Astrocyte of the cerebellum (primary cell): ENCODE measurements around the gene PDE3B.
A peak's percentile ranks its signal among the peaks of the same experiment; 100 is the strongest.
"Not testable (repeated sequence)": the region's sequence is repeated elsewhere in the genome, so short reads cannot be mapped to it uniquely, and the experiment has no call there.

Experiments
- DNase-seq: peaks from one replicate; pipeline ENCODE4 v3.0.0-alpha.2; 2011; ENCODE audit warnings: low read depth
- H3K4me3 ChIP-seq: 2 replicates; pipeline ENCODE4 v1.5.1; 2011; ENCODE audit warnings: mild to moderate bottlenecking, low read depth, low read length, moderate library complexity
- CTCF ChIP-seq: IDR thresholded peaks from 2 replicates; pipeline ENCODE4 v1.5.1; 2012; ENCODE audit warnings: low read length, low read depth, moderate library complexity, mild to moderate bottlenecking; ENCODE audit errors: missing control alignments
- in situ Hi-C: cut with HindIII; loops from 2 replicates; pipeline ENCODE4 v1.10.0; 2017; ENCODE audit warnings: low sequenced_read_pairs

PDE3B gene

DNA sequence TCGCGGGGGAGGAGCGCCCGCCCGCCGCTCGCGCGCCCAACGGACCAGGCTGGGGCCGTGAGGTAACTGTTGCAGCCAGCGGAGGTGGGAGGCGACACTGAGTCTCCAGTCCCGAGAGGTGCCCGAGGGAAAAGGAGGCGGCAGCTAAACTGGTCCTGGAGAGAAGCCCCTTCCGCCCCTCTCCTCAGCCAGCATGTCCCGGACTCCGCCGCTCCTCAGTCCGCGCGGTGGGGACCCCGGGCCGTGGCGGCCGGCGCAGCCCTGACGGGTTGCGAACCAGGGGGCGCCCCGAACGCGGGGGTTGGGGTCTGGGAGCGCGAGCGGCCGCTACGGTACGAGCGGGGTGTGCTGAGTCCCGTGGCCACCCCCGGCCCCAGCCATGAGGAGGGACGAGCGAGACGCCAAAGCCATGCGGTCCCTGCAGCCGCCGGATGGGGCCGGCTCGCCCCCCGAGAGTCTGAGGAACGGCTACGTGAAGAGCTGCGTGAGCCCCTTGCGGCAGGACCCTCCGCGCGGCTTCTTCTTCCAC is at the start of gene PDE3B:
PDE3B (plus strand) TSS at position 108 of the 529 bp plus-strand sequence; CDS start at position 380, 272 bp downstream.
- peak within 1 kb of the TSS; percentile 77 for H3K4me3 ChIP-seq
- no peak for TF ChIP-seq CTCF

GRCh38 chr11:14595261-14595660 is 48.3 kb upstream of the PDE3B start:
- in situ Hi-C loops, result not testable (repeated sequence)

More for the DNA sequence above, at the start of gene PDE3B:
- DNase-seq, result no peak
- in situ Hi-C loops, result no loop called here

DNA sequence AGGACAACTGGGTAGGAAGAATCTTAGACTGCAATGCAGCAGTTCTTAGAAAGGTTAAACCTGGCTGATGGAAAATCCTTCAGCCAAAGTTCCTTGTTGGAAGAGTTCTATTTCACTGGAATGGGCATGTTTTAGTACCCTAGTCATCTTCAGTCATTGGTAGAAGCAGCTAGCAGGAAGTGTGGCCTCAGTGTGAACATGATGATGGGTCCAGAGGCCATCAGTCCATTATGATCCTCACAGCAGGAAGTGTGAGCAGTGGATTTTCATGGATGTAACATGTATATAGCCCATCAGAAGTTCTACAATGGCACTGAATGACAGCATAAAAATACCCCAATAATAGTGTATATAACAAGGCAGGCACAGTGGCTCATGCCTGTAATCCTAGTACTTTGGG is 35.9 kb upstream of the PDE3B start:
- H3K4me3 ChIP-seq, result no peak overlapping the region
- DNase-seq, result no peak
- in situ Hi-C loops, result no loop called here
- no peak for TF ChIP-seq CTCF

More at GRCh38 chr11:14595261-14595660, 48.3 kb upstream of the PDE3B start:
- H3K4me3 ChIP-seq, DNase-seq: not testable (repeated sequence)

DNA sequence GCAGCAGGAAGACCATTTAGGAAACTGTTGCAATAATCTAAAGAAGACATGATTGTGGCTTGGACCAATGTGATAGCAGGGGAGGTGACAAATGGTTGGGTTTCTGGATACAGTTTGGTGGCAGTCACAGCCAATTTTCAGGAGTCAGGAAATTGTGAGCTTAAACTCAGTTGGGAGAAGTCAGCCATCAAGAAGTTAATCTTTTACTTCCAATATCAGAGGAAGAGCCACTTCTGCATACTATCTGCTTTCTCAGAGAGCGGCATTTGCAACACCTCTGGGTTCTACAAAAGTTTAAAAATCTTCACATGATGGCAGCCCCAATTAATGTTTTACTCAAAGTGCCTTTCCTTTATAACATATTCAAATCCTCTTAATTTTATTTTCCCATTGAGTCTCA is 33.7 kb upstream of the PDE3B start:
- H3K4me3 ChIP-seq, result no peak overlapping the region
- TF ChIP-seq CTCF, result no peak
- DNase-seq, result no peak
- in situ Hi-C loops, result no loop called here

DNA sequence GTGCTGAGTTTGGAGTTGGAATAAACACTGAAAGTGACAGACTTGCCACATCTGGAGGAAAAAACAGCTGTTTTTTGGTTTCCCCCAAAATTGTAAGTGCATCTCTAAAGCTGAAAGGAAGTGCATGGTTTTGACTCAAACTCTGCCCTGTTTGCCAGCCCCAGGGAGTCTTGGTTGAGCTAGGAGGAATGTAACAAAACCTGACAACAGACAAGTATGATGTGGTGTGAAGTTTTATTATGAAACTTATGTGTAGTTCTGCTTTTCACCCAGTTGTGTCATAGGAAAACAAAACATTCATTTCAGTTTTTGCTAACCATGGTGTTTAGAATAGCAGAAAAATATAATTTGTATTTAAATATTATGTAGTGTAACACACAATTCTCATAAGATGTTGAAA is 31.7 kb upstream of the PDE3B start:
- no peak for DNase-seq
- in situ Hi-C loops, result no loop called here
- H3K4me3 ChIP-seq, result no peak overlapping the region
- no peak for TF ChIP-seq CTCF

DNA sequence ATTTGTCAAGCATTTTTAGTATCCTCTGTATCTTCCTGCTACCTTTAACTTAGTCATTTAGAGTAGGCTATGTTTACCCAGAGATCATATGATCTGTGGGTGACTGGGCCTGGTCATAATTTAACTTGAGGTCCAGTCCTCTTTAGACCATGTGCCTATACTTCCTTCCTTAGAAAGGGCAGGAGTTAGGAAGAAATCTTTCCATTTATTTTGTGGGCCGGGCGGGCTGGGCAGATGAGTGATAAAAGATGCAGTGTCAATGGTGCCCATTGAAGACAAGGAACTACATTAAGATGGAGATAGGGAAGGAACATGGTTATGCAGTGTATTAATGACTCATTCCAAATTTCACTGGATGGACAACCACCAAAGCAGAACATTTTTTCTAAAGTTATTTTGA is 30.9 kb upstream of the PDE3B start:
- no peak for TF ChIP-seq CTCF
- H3K4me3 ChIP-seq, result no peak overlapping the region
- no peak for DNase-seq
- in situ Hi-C loops, result no loop called here

DNA sequence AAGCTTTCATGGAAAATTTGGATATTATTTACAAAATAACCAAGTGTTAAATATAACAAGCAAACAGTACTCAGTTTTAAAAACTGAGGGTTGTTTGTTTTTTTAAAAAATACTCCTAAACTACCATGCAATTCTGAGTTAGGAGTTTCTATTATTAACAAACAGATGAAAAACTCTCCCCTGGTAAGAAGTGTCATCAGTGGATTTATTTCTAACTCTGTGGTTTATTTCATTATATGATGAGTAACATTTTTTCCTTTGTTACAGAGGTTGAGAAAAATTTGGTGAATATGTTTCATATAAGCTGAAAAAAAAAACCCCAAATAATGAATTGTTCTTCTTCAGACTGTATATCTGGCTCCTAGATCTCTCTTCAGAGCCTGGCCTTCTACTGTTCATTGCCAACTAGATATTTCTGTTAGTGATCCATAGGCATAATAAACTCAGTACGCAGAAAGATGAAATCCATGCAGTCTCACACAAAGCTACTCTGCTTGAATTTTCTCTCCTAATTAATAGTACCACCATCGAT is 29.4 kb upstream of the PDE3B start:
- DNase-seq, result no peak
- H3K4me3 ChIP-seq, result no peak overlapping the region
- in situ Hi-C loops, result no loop called here
- TF ChIP-seq CTCF, result no peak
